ENCODE measurements around the gene RTN4.

GRCh38 chr2:55073000-55073983, 23.0 kb upstream of the RTN4 start:
- TF ChIP-seq TAF1 (IDR thresholded peaks at IDR 0.05; ENCODE audit: borderline replicate concordance, insufficient read depth, low read length) (no peak), POLR2AphosphoS5 (IDR thresholded peaks at IDR 0.05; ENCODE audit: low read depth, low read length) (no peak), SIN3A (IDR thresholded peaks at IDR 0.05; ENCODE audit: borderline replicate concordance, insufficient read depth, low read length) (no peak)

Data from PFSK-1 (cell line).